Measurements from ENCODE around the gene CCER1. TPM values are rescaled to one million over a fixed set of nuclear protein-coding genes. Genes with fewer than 3 reads are reported as not detected.

The CCER1 gene
- total and polyA plus RNA-seq, 2 donors (not counting 1 experiment from before 2014, with no cell fraction given), result not detected

GRCh38 chr12:90984114-90984513 lies 29.1 kb upstream of the CCER1 start:
- no peak overlapping the region for H3K27ac ChIP-seq (ENCODE audit: low read length in 2 of 2)
- TF ChIP-seq CTCF (IDR thresholded peaks at IDR 0.05) (no peak), EZH2 (IDR thresholded peaks at IDR 0.05; ENCODE audit: borderline replicate concordance, insufficient read depth, low read depth, low read length, poor library complexity, severe bottlenecking) (no peak)
- POLR2A ChIA-PET, result no interaction called here
- no peak for DNase-seq
- WGBS (ENCODE audit: insufficient coverage), result 60% methylated on average over 2 of the region's 3 CpGs
- Mint-ChIP-seq H3K9me3 (ENCODE audit: insufficient read depth) (no peaks in the 10 kb centered on the region), H3K27ac (no peak overlapping the region), H3K4me1 (no peaks in the 10 kb centered on the region), H3K27me3 (peaks cover 7% of the 10 kb centered on the region), H3K4me3 (no peak overlapping the region)
- H3K27me3 ChIP-seq (replicated peaks in 1 of 4; ENCODE audit: control extremely low read depth in 1 of 4, control insufficient read depth in 3 of 4, insufficient read depth in 4 of 4, low read length in 3 of 4), result no peaks in the 10 kb centered on the region
- H3K4me1 ChIP-seq (ENCODE audit: control insufficient read depth in 2 of 2, insufficient read depth in 2 of 2, low read length in 2 of 2), result no peaks in the 10 kb centered on the region
- no peak overlapping the region for H3K4me3 ChIP-seq (ENCODE audit: control extremely low read depth in 1 of 5, extremely low read depth in 1 of 5, insufficient read depth in 1 of 5, low read depth in 2 of 5, low read length in 4 of 5)
- H3K9me3 ChIP-seq (ENCODE audit: control extremely low read depth in 1 of 3, control insufficient read depth in 2 of 3, insufficient read depth in 1 of 3, low read length in 2 of 3), result peaks cover 0 to 1% (median 0%) of the 10 kb centered on the region in 3 donors
- no peak overlapping the region for H3K4me2 ChIP-seq (replicated peaks; ENCODE audit: low read depth, low read length, poor library complexity, severe bottlenecking)
- intact Hi-C loops (cut with micrococcal nuclease), result no loop called here
- CTCF ChIA-PET, result no interaction called here
- no peak for ATAC-seq (ENCODE audit: low read depth)
- H3K79me2 ChIP-seq (ENCODE audit: control insufficient read depth, insufficient read depth, low read length), result no peaks in the 10 kb centered on the region
- no peak overlapping the region for H2AFZ ChIP-seq (ENCODE audit: insufficient read depth, low read depth, low read length, poor library complexity, severe bottlenecking)
- H3K9ac ChIP-seq (ENCODE audit: low read length), result no peak overlapping the region
- H4K20me1 ChIP-seq (ENCODE audit: control insufficient read depth, insufficient read depth, low read length, poor library complexity, severe bottlenecking), result no peaks in the 10 kb centered on the region
- no peaks in the 10 kb centered on the region for H3K36me3 ChIP-seq (replicated peaks in 1 of 2; ENCODE audit: control extremely low read depth in 1 of 2, control insufficient read depth in 1 of 2, extremely low read depth in 1 of 2, insufficient read depth in 2 of 2, low read length in 1 of 2)

- no peak overlapping the region for H3K4me3 ChIP-seq (ENCODE audit: control extremely low read depth in 1 of 5, extremely low read depth in 1 of 5, insufficient read depth in 1 of 5, low read depth in 2 of 5, low read length in 4 of 5)
- H3K9ac ChIP-seq (ENCODE audit: low read length), result no peak overlapping the region
- no peak overlapping the region for H2AFZ ChIP-seq (ENCODE audit: insufficient read depth, low read depth, low read length, poor library complexity, severe bottlenecking)
- ChIA-PET CTCF (no interaction called here), POLR2A (no interaction called here)
- H3K4me1 ChIP-seq (ENCODE audit: control insufficient read depth in 2 of 2, insufficient read depth in 2 of 2, low read length in 2 of 2), result no peaks in the 10 kb centered on the region
- H3K27ac ChIP-seq (ENCODE audit: low read length in 2 of 2), result no peak overlapping the region
- peaks cover 6% of the 10 kb centered on the region for H3K27me3 Mint-ChIP-seq
- no peak for TF ChIP-seq EZH2 (IDR thresholded peaks at IDR 0.05; ENCODE audit: borderline replicate concordance, insufficient read depth, low read depth, low read length, poor library complexity, severe bottlenecking)
- TF ChIP-seq CTCF (IDR thresholded peaks at IDR 0.05), result no peak
- no peak overlapping the region for H3K27ac Mint-ChIP-seq
- H3K4me2 ChIP-seq (replicated peaks; ENCODE audit: low read depth, low read length, poor library complexity, severe bottlenecking), result no peak overlapping the region
- ATAC-seq (ENCODE audit: low read depth) (no peak), DNase-seq (no peak)
- H3K4me1 Mint-ChIP-seq, result no peaks in the 10 kb centered on the region
- no CpG with 5 or more reads among the region's 1 CpG for WGBS (ENCODE audit: insufficient coverage)
- no peaks in the 10 kb centered on the region for H3K27me3 ChIP-seq (replicated peaks in 1 of 4; ENCODE audit: control extremely low read depth in 1 of 4, control insufficient read depth in 3 of 4, insufficient read depth in 4 of 4, low read length in 3 of 4)
- H3K9me3 Mint-ChIP-seq (ENCODE audit: insufficient read depth), result no peaks in the 10 kb centered on the region
- no peak overlapping the region for H3K4me3 Mint-ChIP-seq
- no peaks in the 10 kb centered on the region for H4K20me1 ChIP-seq (ENCODE audit: control insufficient read depth, insufficient read depth, low read length, poor library complexity, severe bottlenecking)
- H3K36me3 ChIP-seq (replicated peaks in 1 of 2; ENCODE audit: control extremely low read depth in 1 of 2, control insufficient read depth in 1 of 2, extremely low read depth in 1 of 2, insufficient read depth in 2 of 2, low read length in 1 of 2), result no peaks in the 10 kb centered on the region
- H3K9me3 ChIP-seq (ENCODE audit: control extremely low read depth in 1 of 3, control insufficient read depth in 2 of 3, insufficient read depth in 1 of 3, low read length in 2 of 3), result peaks cover 0 to 1% (median 0%) of the 10 kb centered on the region in 3 donors
- intact Hi-C loops (cut with micrococcal nuclease), result no loop called here
- no peaks in the 10 kb centered on the region for H3K79me2 ChIP-seq (ENCODE audit: control insufficient read depth, insufficient read depth, low read length)
Measured at GRCh38 chr12:90982170-90982569, 27.2 kb upstream of the CCER1 start.

All from B cell (primary cell).